Left lung (tissue), 10 donors: ENCODE measurements around the gene LRRC4C. TPM values are rescaled to one million over a fixed set of nuclear protein-coding genes. Genes with fewer than 3 reads are reported as not detected.

Experiments used
- ATAC-seq: fragments of 200-7000 bp; cut with Tn5 transposase; one replicate; pipeline ENCODE4 v1.9.1; 2020; ENCODE audit warnings: moderate library complexity
- DNase-seq, 4 donors: peaks; one replicate each; pipeline ENCODE4 v3.0.0-alpha.2; 2013 to 2020
- H3K27ac ChIP-seq, 2 donors: fragments of 200-600 bp; sonication (generic) in 1 of 2; one replicate each; pipeline versions ENCODE4 v1.5.0 to v1.8.0; 2020 to 2021
- H3K27me3 ChIP-seq, 2 donors: fragments of 200-600 bp; sonication (generic) in 1 of 2; one replicate each; pipeline versions ENCODE4 v1.5.0 to v1.8.0; 2020 to 2021
- H3K36me3 ChIP-seq, 2 donors: fragments of 200-600 bp; sonication (generic) in 1 of 2; one replicate each; pipeline versions ENCODE4 v1.5.0 to v1.8.0; 2020 to 2021
- H3K4me1 ChIP-seq, 2 donors: fragments of 200-600 bp; one replicate each; pipeline ENCODE4 v1.8.0; 2021
- H3K4me3 ChIP-seq, 2 donors: fragments of 200-600 bp; sonication (generic) in 1 of 2; one replicate each; pipeline versions ENCODE4 v1.5.0 to v1.8.0; 2020 to 2021; ENCODE audit warnings: mild to moderate bottlenecking in 1 of 2
- H3K9me3 ChIP-seq, 2 donors: fragments of 200-600 bp; sonication (generic) in 1 of 2; one replicate each; pipeline versions ENCODE4 v1.5.0 to v1.8.0; 2020 to 2021
- intact Hi-C, 2 donors: fragments of 100-400 bp; cut with DNase I; formaldehyde crosslinking; loops; one replicate each; pipeline versions ENCODE4 v1.11.2 to v1.14.2; 2022
- polyA plus RNA-seq, 6 donors: library from polyadenylated mRNA; unstranded; fragments of 120-200 nt; gene quantifications; one replicate each; pipeline ENCODE4 v1.2.1, GENCODE V29; 2013; ENCODE audit not compliant: insufficient read length in 6 of 6
- total RNA-seq, 2 donors: library from RNA; stranded (reverse); fragmentation: NEBNext Ultra II Directional; extraction: Animal tissue kit (Norgen Biotek cat#: 25700); gene quantifications; one replicate each; pipeline ENCODE4 v1.2.1, GENCODE V29; 2021
- TF ChIP-seq, protein P1 (sequence below), 2 donors: fragments of 200-600 bp; sonication (generic) in 1 of 2; IDR thresholded peaks; one replicate each; pipeline versions ENCODE4 v1.5.0 to v1.8.0; 2021; ENCODE audit warnings: antibody characterized with exemption in 2 of 2
- donor health status: DM: no; HTN: yes; CAD: no.
- donor health status: DM: no; HTN: no; CAD: no.

The LRRC4C gene
- total and polyA plus RNA-seq, 8 donors: 0.50 to 6.8 (median 4.2) TPM

DNA sequence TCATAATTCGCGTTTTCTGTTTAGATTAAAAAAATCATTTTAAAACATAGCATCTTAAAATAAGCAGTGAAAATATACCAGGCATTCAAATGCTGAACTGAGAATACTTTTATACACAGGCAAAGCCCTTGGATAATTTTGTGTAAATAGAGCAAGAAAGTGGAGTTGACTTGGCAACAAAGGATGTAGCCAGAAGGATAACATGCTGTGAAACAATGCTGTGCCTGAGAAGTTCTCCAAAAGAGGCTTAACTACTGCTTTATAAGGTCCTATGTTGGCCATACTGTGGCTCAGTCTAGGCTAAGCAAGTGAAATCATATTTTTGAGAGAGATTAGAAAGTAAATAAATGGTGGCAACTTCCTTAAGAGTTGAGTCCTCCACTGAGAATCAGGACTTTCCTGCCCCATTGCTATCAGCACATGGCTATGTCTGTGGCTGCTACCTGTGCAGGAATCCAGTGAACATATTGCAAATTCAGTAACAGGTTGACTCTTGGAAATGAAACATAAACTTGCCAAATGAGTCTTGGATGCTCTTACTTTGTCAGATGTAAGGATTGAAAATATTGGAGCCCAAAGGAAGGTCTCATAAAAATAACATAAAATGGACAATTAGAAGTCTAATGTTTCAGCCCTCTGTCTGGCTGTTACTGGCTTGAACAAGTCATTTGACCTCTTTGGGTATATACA, 448.9 kb downstream of the LRRC4C start:
- DNase-seq (no peak), ATAC-seq (no peak)
- Histone ChIP-seq H3K9me3 (no peaks in the 10 kb centered on the region), H3K27me3 (no peaks in the 10 kb centered on the region), H3K27ac (no peak overlapping the region), H3K4me3 (no peak overlapping the region), H3K4me1 (no peaks in the 10 kb centered on the region), H3K36me3 (no peaks in the 10 kb centered on the region)
- TF ChIP-seq, protein P1, sequence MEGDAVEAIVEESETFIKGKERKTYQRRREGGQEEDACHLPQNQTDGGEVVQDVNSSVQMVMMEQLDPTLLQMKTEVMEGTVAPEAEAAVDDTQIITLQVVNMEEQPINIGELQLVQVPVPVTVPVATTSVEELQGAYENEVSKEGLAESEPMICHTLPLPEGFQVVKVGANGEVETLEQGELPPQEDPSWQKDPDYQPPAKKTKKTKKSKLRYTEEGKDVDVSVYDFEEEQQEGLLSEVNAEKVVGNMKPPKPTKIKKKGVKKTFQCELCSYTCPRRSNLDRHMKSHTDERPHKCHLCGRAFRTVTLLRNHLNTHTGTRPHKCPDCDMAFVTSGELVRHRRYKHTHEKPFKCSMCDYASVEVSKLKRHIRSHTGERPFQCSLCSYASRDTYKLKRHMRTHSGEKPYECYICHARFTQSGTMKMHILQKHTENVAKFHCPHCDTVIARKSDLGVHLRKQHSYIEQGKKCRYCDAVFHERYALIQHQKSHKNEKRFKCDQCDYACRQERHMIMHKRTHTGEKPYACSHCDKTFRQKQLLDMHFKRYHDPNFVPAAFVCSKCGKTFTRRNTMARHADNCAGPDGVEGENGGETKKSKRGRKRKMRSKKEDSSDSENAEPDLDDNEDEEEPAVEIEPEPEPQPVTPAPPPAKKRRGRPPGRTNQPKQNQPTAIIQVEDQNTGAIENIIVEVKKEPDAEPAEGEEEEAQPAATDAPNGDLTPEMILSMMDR (IDR thresholded peaks at IDR 0.05): no peak
- intact Hi-C loops: no loop called here

DNA sequence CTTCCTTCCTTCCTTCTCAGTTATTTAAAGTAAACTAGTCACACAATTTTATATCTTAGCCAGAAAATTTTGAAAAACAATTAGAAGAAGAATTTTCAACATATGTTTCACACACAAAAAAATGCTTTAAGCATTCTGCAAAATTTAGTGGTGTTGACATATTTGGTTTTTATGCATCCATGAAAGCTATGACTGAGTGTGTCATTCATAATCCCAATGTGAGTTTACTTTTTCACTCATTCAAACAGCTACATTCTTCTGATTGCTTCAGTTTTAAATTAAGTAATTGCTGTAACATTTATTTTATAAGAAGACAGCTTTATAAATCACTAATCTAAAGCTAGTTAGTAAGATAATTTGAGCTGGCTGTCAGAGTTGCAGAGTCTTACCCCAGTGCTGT, 453.5 kb downstream of the LRRC4C start:
- TF ChIP-seq, protein P1 (IDR thresholded peaks at IDR 0.05): no peak
- H3K4me3 ChIP-seq: no peak overlapping the region
- H3K36me3 ChIP-seq: no peaks in the 10 kb centered on the region
- H3K4me1 ChIP-seq: no peaks in the 10 kb centered on the region
- H3K27me3 ChIP-seq: no peaks in the 10 kb centered on the region
- intact Hi-C loops: no loop called here
- H3K27ac ChIP-seq: no peak overlapping the region
- ATAC-seq (no peak), DNase-seq (no peak)
- no peaks in the 10 kb centered on the region for H3K9me3 ChIP-seq

DNA sequence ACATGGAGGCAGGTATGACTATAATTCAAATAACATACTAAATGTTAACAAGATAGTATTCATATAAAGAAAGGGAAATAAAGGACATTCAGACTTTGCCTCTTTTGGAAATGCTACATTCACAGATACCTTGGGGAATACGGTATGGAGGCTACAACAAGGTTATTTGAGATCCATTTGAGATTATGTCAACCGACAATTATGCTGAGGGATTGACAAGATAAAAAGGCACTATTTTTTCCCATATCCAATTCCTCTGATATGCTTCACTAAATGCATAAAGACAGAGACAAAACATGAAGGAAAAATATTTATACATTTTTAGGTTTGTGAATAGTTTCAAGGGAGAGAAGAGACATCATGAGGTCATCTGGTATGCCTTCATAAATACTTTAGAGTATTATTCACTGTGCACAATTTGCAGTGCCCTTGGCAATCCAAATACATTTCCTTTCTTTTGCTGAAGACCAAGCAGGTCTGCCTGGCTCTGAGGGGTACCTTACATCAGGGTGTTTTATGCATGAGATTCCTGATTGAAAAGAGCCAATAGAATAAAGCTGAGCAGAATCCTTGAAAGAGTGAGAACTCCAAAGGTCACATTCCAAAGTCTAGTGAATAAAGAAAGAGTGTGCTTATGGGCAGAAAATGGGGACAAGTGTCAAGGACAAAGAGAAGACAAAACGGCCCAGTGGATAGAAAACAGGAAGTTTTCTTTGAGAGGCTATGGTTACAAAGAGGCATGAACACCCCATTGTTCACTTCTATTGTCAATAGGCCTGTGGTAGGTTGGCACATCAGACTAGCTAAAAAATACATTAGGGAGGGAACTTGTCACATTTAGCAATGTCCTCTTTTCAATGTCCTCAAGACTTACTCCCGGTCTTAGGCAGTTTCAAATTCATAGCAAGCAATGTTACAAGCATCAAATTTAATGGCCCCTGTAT, 455.8 kb downstream of the LRRC4C start:
- Histone ChIP-seq H3K4me1 (no peaks in the 10 kb centered on the region), H3K27ac (no peak overlapping the region), H3K4me3 (no peak overlapping the region), H3K27me3 (no peaks in the 10 kb centered on the region), H3K9me3 (no peaks in the 10 kb centered on the region), H3K36me3 (no peaks in the 10 kb centered on the region)
- ATAC-seq (no peak), DNase-seq (no peak)
- TF ChIP-seq, protein P1 (IDR thresholded peaks at IDR 0.05): no peak
- intact Hi-C loops: no loop called here

DNA sequence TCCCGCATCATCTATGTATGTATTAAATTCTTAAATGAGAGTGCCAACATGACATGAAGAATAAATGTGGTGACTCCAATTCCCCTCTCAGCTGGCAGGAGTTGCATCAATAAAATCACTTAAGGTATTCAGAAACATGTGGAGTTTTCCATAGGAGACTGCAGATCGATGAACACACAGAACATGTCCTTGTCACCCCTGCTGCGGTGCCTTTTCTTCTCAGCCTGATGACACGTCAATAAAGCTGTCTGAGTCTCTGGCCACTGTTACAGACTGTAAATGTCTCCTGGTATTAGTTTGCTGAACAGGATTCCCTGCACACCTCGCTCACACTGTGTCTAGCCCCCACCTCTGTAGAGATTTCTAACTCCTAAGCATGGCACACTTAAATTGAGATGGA, 460.5 kb downstream of the LRRC4C start:
- H3K27me3 ChIP-seq: no peaks in the 10 kb centered on the region

More for the DNA sequence above, 460.5 kb downstream of the LRRC4C start:
- ATAC-seq: no peak
- no peak overlapping the region for H3K4me3 ChIP-seq
- H3K9me3 ChIP-seq: no peaks in the 10 kb centered on the region
- intact Hi-C loops: no loop called here
- DNase-seq: no peak
- no peak overlapping the region for H3K27ac ChIP-seq
- H3K36me3 ChIP-seq: no peaks in the 10 kb centered on the region
- TF ChIP-seq, protein P1 (IDR thresholded peaks at IDR 0.05): no peak
- H3K4me1 ChIP-seq: no peaks in the 10 kb centered on the region
